Endodermal cell (in vitro differentiated cells): Measurements from ENCODE around the gene UPB1. TPM values are rescaled to one million over a fixed set of nuclear protein-coding genes. Genes with fewer than 3 reads are reported as not detected.

Experiments used
- DNase-seq: peaks from one replicate; pipeline ENCODE4 v3.0.0-alpha.2; 2017
- H3K27ac ChIP-seq: 2 replicates; pipeline ENCODE4 v1.5.1; 2013; ENCODE audit warnings: mild to moderate bottlenecking, low read depth, low read length, moderate library complexity
- H3K27me3 ChIP-seq: 2 replicates; pipeline ENCODE4 v1.6.1; 2013; ENCODE audit warnings: mild to moderate bottlenecking, low read length, moderate library complexity; ENCODE audit not compliant: insufficient read depth, control insufficient read depth, poor library complexity, severe bottlenecking
- H3K36me3 ChIP-seq: 2 replicates; pipeline ENCODE4 v1.7.0; 2013; ENCODE audit warnings: mild to moderate bottlenecking, low read length, moderate library complexity; ENCODE audit not compliant: control insufficient read depth, insufficient read depth
- H3K4me1 ChIP-seq: one replicate; pipeline ENCODE4 v1.7.0; 2013; ENCODE audit warnings: low read length; ENCODE audit not compliant: control insufficient read depth, insufficient read depth
- H3K4me3 ChIP-seq: 2 replicates; pipeline ENCODE4 v1.5.1; 2013; ENCODE audit warnings: mild to moderate bottlenecking, low read length, moderate library complexity
- H3K9ac ChIP-seq: 2 replicates; pipeline ENCODE4 v1.6.1; 2013; ENCODE audit warnings: mild to moderate bottlenecking, low read length, moderate library complexity; ENCODE audit not compliant: poor library complexity, severe bottlenecking; ENCODE audit errors: extremely low read depth
- H3K9me3 ChIP-seq: 2 replicates; pipeline ENCODE4 v1.6.1; 2013; ENCODE audit warnings: mild to moderate bottlenecking, low read length, moderate library complexity; ENCODE audit not compliant: control insufficient read depth
- H3K27ac Mint-ChIP-seq: 2 replicates; pipeline ENCODE4 v1.8.0; 2020; ENCODE audit warnings: mixed read lengths
- H3K27me3 Mint-ChIP-seq: 2 replicates; pipeline ENCODE4 v1.8.0; 2021; ENCODE audit warnings: mild to moderate bottlenecking, mixed read lengths; ENCODE audit not compliant: insufficient read depth
- H3K36me3 Mint-ChIP-seq: 2 replicates; pipeline ENCODE4 v1.8.0; 2020; ENCODE audit warnings: low read depth, mixed read lengths
- H3K4me1 Mint-ChIP-seq: 2 replicates; pipeline ENCODE4 v1.8.0; 2020; ENCODE audit warnings: mixed read lengths
- H3K4me3 Mint-ChIP-seq: 2 replicates; pipeline ENCODE4 v1.8.0; 2020; ENCODE audit warnings: mild to moderate bottlenecking, moderate library complexity, mixed read lengths
- H3K9me3 Mint-ChIP-seq: 2 replicates; pipeline ENCODE4 v1.8.0; 2020; ENCODE audit warnings: mild to moderate bottlenecking, mixed read lengths
- CTCF ChIP-seq: fragments of 200-600 bp; sonication (generic); conservative IDR thresholded peaks from 2 replicates; pipeline ENCODE4 v1.5.0; 2021; ENCODE audit warnings: antibody characterized with exemption, mild to moderate bottlenecking
- WGBS, 2 experiments: methylation state at CpG; one replicate each; pipeline versions ENCODE4 v1.1.5 to v1.1.7; 2013; ENCODE audit warnings: missing lambda C conversion rate in 2 of 2, mixed read lengths in 1 of 2; ENCODE audit not compliant: insufficient coverage in 1 of 2, insufficient read length in 1 of 2; 5-methylcytosine and 5-hydroxymethylcytosine counted together
- total RNA-seq, 2 donors: library from RNA; stranded (reverse); fragmentation: NEBNext Ultra II Directional in 1 of 2; extraction: Animal tissue kit (Norgen Biotek cat#: 25700) in 1 of 2; gene quantifications; 2 replicates in 1 of 2; 3 replicates in 1 of 2; pipeline ENCODE4 v1.2.1, GENCODE V29; 2021

UPB1 gene
- total RNA-seq, 2 donors from 2014 or later = 0.40 TPM; not detected in 1

- H3K4me1 ChIP-seq = peaks cover 15% of the 10 kb centered on the region
- TF ChIP-seq CTCF = no peak
- H3K9ac ChIP-seq = no peak overlapping the region
- H3K4me3 ChIP-seq = no peak overlapping the region
- Mint-ChIP-seq H3K4me3 (no peak overlapping the region), H3K27ac (no peak overlapping the region), H3K36me3 (no peaks in the 10 kb centered on the region), H3K27me3 (peaks cover 50% of the 10 kb centered on the region), H3K4me1 (peaks cover 44% of the 10 kb centered on the region), H3K9me3 (peaks cover 2% of the 10 kb centered on the region)
- H3K9me3 ChIP-seq = no peaks in the 10 kb centered on the region
- H3K27ac ChIP-seq = no peak overlapping the region
- 70 to 77% methylated on average over 12 to 16 of the region's 16 CpGs for WGBS, 2 experiments
- H3K27me3 ChIP-seq = peaks cover 53% of the 10 kb centered on the region
- no peaks in the 10 kb centered on the region for H3K36me3 ChIP-seq
- DNase-seq = no peak
Observed at GRCh38 chr22:24500277-24500820, 5.2 kb downstream of the UPB1 start.

GRCh38 chr22:24501301-24502005, 6.3 kb downstream of the UPB1 start:
- Histone ChIP-seq H3K4me3 (no peak overlapping the region), H3K4me1 (peaks cover 18% of the 10 kb centered on the region), H3K27me3 (peaks cover 46% of the 10 kb centered on the region), H3K27ac (no peak overlapping the region), H3K9ac (no peak overlapping the region), H3K36me3 (no peaks in the 10 kb centered on the region), H3K9me3 (no peaks in the 10 kb centered on the region)
- H3K4me1 Mint-ChIP-seq = peaks cover 47% of the 10 kb centered on the region
- peak overlapping the region; percentile 35 for H3K27ac Mint-ChIP-seq
- H3K27me3 Mint-ChIP-seq = peaks cover 39% of the 10 kb centered on the region
- no peaks in the 10 kb centered on the region for H3K9me3 Mint-ChIP-seq
- WGBS, 2 experiments = 85% methylated on average over 4 to 8 of the region's 8 CpGs
- H3K4me3 Mint-ChIP-seq = no peak overlapping the region
- H3K36me3 Mint-ChIP-seq = no peaks in the 10 kb centered on the region
- peak; percentile 83 for DNase-seq
- TF ChIP-seq CTCF = no peak

- Histone ChIP-seq H3K27ac (no peak overlapping the region), H3K36me3 (no peaks in the 10 kb centered on the region), H3K27me3 (peaks cover 43% of the 10 kb centered on the region), H3K4me1 (peaks cover 23% of the 10 kb centered on the region), H3K9ac (no peak overlapping the region), H3K4me3 (no peak overlapping the region), H3K9me3 (no peaks in the 10 kb centered on the region)
- Mint-ChIP-seq H3K27me3 (peaks cover 33% of the 10 kb centered on the region), H3K4me1 (peaks cover 51% of the 10 kb centered on the region), H3K27ac (peak overlapping the region; percentile 15), H3K36me3 (no peaks in the 10 kb centered on the region), H3K4me3 (no peak overlapping the region), H3K9me3 (no peaks in the 10 kb centered on the region)
- no peak for TF ChIP-seq CTCF
- WGBS, 2 experiments = 74 to 79% methylated on average over 7 of the region's 7 CpGs
- no peak for DNase-seq
Observed at GRCh38 chr22:24502034-24502433, 6.9 kb downstream of the UPB1 start.
